ENCODE measurements around the gene SLC47A2.
"Not testable (repeated sequence)": the region's sequence is repeated elsewhere in the genome, so short reads cannot be mapped to it uniquely, and the experiment has no call there.

Gene SLC47A2

DNA sequence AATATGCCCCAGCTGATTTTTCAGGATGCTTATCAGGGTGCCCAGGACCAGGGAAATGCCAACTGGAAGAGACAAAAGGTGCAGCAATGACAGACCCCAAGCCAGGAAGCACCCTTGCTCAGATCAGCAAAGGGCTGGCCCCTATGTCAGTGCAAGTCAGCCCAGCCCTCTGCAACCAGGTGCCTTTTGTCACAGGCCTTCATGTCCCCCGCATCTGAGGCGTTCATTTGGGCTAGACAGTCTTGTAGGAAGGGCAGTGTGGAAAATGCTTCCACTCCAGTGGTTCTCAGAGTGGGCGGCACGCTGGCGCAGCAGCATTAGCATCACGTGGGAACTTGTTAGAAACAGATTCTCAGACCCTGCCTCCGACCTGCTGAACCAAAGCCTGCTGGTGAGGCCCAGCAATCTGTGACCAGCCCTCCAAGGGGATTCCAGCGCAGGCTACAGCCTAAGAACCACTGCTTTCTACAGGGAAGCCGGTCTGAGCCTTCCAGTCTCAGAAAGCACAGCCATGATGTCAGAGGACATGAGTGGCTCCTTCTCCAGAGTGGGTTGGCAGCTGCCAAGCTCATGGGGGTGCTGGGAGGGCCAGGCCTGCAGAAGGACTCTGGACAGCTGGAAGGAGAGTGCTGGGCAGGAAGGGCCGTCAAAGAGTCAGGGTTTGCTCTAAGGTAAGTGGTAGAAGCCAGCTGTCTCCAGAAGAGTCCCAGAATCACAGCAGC is 13.1 kb downstream of the SLC47A2 start:
- no peak overlapping the region for H3K4me3 ChIP-seq (ENCODE audit: low read depth, low read length)
- DNase-seq (ENCODE audit: low read depth), result no peak
- TF ChIP-seq, protein P1, sequence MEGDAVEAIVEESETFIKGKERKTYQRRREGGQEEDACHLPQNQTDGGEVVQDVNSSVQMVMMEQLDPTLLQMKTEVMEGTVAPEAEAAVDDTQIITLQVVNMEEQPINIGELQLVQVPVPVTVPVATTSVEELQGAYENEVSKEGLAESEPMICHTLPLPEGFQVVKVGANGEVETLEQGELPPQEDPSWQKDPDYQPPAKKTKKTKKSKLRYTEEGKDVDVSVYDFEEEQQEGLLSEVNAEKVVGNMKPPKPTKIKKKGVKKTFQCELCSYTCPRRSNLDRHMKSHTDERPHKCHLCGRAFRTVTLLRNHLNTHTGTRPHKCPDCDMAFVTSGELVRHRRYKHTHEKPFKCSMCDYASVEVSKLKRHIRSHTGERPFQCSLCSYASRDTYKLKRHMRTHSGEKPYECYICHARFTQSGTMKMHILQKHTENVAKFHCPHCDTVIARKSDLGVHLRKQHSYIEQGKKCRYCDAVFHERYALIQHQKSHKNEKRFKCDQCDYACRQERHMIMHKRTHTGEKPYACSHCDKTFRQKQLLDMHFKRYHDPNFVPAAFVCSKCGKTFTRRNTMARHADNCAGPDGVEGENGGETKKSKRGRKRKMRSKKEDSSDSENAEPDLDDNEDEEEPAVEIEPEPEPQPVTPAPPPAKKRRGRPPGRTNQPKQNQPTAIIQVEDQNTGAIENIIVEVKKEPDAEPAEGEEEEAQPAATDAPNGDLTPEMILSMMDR (IDR thresholded peaks at IDR 0.05; ENCODE audit: control insufficient read depth, extremely low read depth, insufficient read depth), result no peak

DNA sequence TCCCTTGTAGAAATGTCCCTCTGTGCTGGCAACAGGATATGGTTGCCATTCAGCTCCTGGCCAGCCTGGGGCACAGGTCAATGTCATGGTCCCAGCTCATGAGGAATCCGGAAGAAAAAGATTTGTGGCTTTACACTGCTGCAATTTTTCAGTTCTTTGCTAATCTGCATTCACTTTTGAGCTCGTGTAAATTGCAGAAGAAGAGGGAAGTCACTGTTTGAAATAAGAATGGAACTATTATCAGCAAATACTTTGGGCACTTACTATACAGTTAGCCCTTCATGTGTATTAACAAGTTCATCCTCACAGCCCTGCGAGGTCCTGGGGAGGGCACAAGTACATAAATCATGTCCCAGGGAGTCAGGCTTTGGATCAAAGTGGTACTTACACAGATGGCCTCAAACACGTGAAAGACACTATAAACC is 14.2 kb downstream of the SLC47A2 start:
- TF ChIP-seq, protein P1 (IDR thresholded peaks at IDR 0.05; ENCODE audit: control insufficient read depth, extremely low read depth, insufficient read depth), result no peak
- no peak for DNase-seq (ENCODE audit: low read depth)

DNA sequence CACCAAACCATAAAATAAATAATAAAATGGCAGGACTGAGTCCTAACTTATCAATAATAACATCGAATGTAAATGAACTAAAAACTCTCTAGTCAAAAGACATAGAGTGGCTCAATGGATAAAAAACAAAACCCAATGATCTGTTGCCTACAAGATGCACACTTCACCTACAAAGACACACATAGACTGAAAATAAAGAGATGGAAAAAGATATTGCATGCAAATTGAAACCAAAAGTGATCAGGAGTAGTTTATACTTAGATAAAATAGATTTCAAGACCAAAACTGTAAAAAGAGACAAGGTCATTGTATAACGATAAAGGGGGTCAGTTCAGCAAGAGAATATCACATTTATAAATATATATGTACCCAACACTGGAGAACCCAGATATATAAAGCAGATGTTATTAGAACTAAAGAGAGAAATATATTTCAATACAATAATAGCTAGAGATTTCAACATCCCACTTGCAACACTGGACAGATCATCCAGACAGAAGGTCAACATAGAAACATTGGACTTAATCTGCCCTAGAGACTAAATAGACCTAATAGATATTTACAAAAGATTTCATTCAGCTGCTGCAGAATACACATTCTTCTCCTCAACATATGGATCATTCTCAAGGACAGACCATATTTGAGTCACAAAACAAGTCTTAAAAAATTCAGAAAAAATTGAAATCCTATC is 29.8 kb downstream of the SLC47A2 start:
- no peak for DNase-seq (ENCODE audit: low read depth)
- H3K4me3 ChIP-seq (ENCODE audit: low read depth, low read length), result no peak overlapping the region
- TF ChIP-seq, protein P1 (IDR thresholded peaks at IDR 0.05; ENCODE audit: control insufficient read depth, extremely low read depth, insufficient read depth), result no peak

More for the DNA sequence above, 14.2 kb downstream of the SLC47A2 start:
- no peak overlapping the region for H3K4me3 ChIP-seq (ENCODE audit: low read depth, low read length)

DNA sequence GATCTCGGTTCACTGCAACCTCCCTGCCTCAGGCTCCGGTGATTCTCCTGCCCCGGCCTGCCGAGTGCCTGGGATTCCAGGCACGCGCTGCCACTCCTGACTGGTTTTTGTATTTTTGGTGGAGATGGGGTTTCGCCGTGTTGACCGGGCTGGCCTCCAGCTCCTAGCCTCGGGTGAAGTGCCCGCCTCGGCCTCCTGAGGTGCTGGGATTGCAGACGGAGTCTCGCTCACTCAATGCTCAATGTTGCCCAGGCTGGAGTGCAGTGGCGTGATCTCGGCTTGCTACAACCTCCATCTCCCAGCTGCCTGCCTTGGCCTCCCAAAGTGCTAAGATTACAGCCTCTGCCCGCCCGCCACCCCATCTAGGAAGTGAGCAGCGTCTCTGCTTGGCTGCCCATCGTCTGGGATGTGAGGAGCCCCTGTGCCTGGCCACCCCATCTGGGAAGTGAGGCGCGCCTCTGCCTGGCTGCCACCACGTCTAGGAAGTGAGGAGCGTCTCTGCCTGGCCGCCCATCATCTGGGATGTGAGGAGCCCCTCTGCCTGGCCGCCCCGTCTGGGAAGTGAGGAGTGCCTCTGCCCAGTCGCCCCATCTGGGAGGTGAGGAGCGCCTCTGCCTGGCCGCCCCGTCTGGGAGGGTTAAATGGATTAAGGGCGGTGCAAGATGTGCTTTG is 31.3 kb downstream of the SLC47A2 start:
- not testable (repeated sequence) for H3K4me3 ChIP-seq (ENCODE audit: low read depth, low read length); DNase-seq (ENCODE audit: low read depth)

DNA sequence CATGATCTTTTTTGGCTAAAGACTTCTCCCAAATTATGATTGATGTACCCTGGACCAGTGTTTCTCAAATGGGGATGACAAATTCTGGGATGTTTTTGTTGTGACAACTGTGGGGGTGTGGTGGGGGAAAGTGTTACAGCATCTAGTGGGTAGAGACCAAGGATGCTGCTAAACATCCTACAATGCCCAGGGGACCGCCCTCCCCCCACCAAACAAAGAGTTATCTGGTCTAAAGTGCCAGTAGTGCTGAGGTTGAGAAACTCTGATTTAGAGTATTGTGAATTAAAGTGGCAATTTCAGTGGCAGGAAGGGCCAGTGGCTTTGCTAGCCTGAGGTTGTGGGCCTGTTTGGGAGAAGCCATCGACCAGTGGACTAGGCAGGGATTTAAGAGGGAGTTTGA is 33.3 kb downstream of the SLC47A2 start:
- TF ChIP-seq, protein P1 (IDR thresholded peaks at IDR 0.05; ENCODE audit: control insufficient read depth, extremely low read depth, insufficient read depth), result no peak
- H3K4me3 ChIP-seq (ENCODE audit: low read depth, low read length), result no peak overlapping the region
- no peak for DNase-seq (ENCODE audit: low read depth)

DNA sequence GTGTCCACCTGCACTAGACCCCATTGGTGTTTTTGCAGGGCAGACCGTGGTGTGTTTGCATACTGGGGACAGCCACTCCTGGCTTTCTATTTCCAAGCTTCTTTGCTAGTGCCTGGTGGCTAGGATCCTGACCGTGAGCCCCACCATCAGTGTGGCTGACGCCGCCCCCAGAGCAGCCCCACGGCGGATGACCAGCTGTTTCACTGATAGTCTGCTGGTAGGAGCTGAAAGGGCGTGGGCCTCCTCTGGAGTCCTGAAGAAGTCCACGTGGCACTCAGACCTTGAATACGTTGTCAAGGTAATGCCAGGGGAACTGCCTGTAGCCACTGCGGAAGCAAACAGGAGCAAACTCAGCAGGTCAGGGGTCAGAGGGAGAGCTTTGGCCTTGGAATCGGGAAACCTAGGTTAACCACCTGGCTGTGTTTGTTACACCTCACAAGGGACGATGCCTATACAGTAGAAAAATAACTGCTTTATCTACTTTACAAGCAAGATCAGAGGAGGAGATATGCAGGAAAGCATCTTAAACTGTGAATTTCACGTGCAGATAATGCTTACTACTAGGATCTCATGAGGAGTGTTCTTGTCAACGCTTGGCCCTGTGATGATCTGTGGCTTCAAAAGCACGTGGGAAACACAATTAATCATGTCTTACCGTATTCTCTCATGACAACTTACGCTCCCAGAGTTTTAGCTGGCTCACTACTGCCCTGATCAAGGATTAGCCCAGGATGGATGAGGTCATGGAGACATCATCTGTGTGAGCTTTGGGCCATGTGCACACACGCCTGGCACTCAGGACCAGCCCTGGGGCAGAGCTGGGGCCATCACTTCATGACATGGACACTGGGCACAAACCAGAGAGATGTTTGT is 37.6 kb downstream of the SLC47A2 start:
- no peak for DNase-seq (ENCODE audit: low read depth)
- H3K4me3 ChIP-seq (ENCODE audit: low read depth, low read length), result no peak overlapping the region
- TF ChIP-seq, protein P1 (IDR thresholded peaks at IDR 0.05; ENCODE audit: control insufficient read depth, extremely low read depth, insufficient read depth), result no peak
